Natural killer cell treated with Interleukin-12 subunit alpha and Interleukin-12 subunit beta and Interleukin-15 and Interleukin-18, amount 100 ng/mL, for 72 hours (primary cell): ENCODE results near the gene METTL21A. TPM values are rescaled to one million over a fixed set of nuclear protein-coding genes. Genes with fewer than 3 reads are reported as not detected.

Source experiments
- ATAC-seq, 2 donors: fragments of 150-1000 bp; cut with Tn5 transposase in 1 of 2; sonication (Bioruptor Pico), chemical (Tn5 transposase) in 1 of 2; 2 replicates each; pipeline ENCODE4 v1.10.0; 2021
- DNase-seq: peaks from one replicate; pipeline ENCODE4 v3.0.0; 2022; ENCODE audit warnings: low spot score
- H3K27ac Mint-ChIP-seq, 2 donors: 1 replicate in 1 of 2; 2 replicates in 1 of 2; pipeline ENCODE4 v1.8.0; 2022; ENCODE audit warnings: mixed read lengths in 2 of 2, mild to moderate bottlenecking in 1 of 2, moderate library complexity in 1 of 2
- H3K27me3 Mint-ChIP-seq, 2 donors: 1 replicate in 1 of 2; 2 replicates in 1 of 2; pipeline ENCODE4 v1.8.0; 2022; ENCODE audit warnings: mixed read lengths in 2 of 2
- H3K36me3 Mint-ChIP-seq: one replicate; pipeline ENCODE4 v1.8.0; 2022; ENCODE audit warnings: mixed read lengths
- H3K4me1 Mint-ChIP-seq, 2 donors: 1 replicate in 1 of 2; 2 replicates in 1 of 2; pipeline ENCODE4 v1.8.0; 2022; ENCODE audit warnings: low read depth in 2 of 2, mixed read lengths in 2 of 2, mild to moderate bottlenecking in 1 of 2
- H3K4me3 Mint-ChIP-seq: one replicate; pipeline ENCODE4 v1.8.0; 2022; ENCODE audit warnings: mixed read lengths
- H3K9me3 Mint-ChIP-seq: 2 replicates; pipeline ENCODE4 v1.8.0; 2022; ENCODE audit warnings: mixed read lengths
- total RNA-seq, 2 donors: library from RNA; stranded (reverse); gene quantifications; one replicate each; pipeline ENCODE4 v1.2.3, GENCODE V29; 2022

METTL21A gene
- total RNA-seq, 2 donors from 2014 or later = 9.7 to 23.4 TPM

DNA sequence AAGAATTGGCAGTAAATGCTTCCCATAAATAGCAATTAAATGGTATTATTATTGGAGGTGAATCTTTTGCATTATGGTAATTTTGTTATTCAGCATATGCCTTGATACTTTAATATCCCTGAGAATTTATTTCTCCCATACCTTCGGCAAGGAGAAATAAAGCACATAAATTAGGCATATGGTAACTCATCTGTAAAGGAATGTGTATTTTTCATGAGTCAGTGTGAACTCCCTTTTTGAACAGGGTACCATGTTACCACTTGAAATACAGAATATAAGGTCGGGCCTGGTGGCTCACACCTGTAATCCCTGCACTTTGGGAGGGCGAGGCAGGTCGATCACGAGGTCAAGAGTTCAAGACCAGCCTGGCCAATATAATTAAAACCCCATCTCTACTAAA is 18.4 kb downstream of the METTL21A start:
- no peaks in the 10 kb centered on the region for H3K9me3 Mint-ChIP-seq
- H3K4me1 Mint-ChIP-seq = peaks cover 6 to 17% of the 10 kb centered on the region in 2 donors
- H3K36me3 Mint-ChIP-seq = peaks cover 12% of the 10 kb centered on the region
- no peak overlapping the region for H3K4me3 Mint-ChIP-seq
- ATAC-seq (no peak), DNase-seq (no peak)
- H3K27ac Mint-ChIP-seq = no peak overlapping the region
- H3K27me3 Mint-ChIP-seq = no peaks in the 10 kb centered on the region

DNA sequence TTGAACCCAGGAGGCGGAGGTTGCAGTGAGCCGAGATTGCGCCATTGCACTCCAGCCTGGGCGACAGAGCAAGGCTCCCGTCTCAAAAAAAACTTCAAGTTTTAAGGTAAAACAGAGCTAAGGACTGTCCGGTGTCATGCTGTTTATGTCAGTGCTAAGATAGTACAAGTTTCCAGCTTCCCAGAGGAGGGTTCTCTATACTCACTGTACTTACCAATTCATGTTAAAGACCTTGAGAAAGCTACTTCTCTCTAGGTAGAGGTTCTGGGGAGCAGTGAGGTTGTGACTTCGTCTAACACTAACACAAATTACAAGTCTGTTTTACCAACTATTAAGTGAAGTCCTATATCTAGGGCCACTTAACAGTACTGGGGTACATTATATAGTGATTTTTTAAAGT is 18.8 kb downstream of the METTL21A start:
- DNase-seq (no peak), ATAC-seq (no peak)
- no peak overlapping the region for H3K4me3 Mint-ChIP-seq
- no peaks in the 10 kb centered on the region for H3K27me3 Mint-ChIP-seq
- no peak overlapping the region for H3K27ac Mint-ChIP-seq
- H3K36me3 Mint-ChIP-seq = peaks cover 12% of the 10 kb centered on the region
- no peaks in the 10 kb centered on the region for H3K9me3 Mint-ChIP-seq
- peaks cover 8 to 17% of the 10 kb centered on the region in 2 donors for H3K4me1 Mint-ChIP-seq

DNA sequence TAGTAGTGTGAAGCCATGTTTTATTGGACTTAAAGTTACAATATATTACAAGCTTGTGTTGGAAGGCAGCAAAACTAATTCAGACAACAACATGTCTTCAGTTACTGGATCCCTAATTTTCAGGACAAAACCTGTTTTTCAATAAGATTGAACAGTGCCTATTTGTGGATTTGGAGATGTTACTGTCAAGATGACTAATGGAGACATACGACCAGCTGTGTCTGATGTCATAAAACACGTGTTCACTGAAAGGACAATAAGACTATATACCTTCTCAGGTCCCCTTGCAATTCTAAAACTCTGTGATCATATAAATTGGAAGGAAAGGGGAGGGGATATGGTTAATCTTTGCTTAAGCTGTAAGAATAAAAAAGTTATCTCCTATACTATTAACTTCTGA is 21.7 kb downstream of the METTL21A start:
- H3K4me1 Mint-ChIP-seq = peaks cover 8 to 15% of the 10 kb centered on the region in 2 donors
- H3K9me3 Mint-ChIP-seq = no peaks in the 10 kb centered on the region
- H3K27ac Mint-ChIP-seq = peak overlapping the region in 1 of 2 donors; percentile 24
- no peak for ATAC-seq
- no peak overlapping the region for H3K4me3 Mint-ChIP-seq
- no peaks in the 10 kb centered on the region for H3K27me3 Mint-ChIP-seq
- H3K36me3 Mint-ChIP-seq = peaks cover 12% of the 10 kb centered on the region
- no peak for DNase-seq

DNA sequence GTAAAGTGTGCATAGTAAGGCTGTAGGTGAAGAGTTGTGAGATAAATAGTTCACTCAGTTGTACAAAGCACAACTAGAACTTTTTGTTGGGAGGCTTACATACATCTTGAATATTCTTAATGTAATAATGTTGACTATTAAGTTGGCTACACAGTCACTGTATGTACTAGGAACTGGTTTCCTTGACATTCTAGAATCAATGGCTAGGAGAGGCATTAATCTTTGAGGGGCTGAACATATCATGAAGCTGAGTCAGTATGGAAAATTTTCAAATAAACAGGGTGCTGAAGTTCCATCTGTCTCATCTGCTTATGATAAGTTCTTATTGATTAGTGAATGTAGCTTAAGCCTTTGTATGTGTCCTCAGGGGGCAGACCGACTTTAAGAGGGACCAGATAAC is 23.4 kb downstream of the METTL21A start:
- Mint-ChIP-seq H3K36me3 (peaks cover 6% of the 10 kb centered on the region), H3K4me3 (no peak overlapping the region), H3K9me3 (no peaks in the 10 kb centered on the region), H3K4me1 (peaks cover 8% of the 10 kb centered on the region in 2 donors), H3K27me3 (no peaks in the 10 kb centered on the region), H3K27ac (peak overlapping the region in 1 of 2 donors; percentile 26)
- ATAC-seq (no peak), DNase-seq (no peak)

DNA sequence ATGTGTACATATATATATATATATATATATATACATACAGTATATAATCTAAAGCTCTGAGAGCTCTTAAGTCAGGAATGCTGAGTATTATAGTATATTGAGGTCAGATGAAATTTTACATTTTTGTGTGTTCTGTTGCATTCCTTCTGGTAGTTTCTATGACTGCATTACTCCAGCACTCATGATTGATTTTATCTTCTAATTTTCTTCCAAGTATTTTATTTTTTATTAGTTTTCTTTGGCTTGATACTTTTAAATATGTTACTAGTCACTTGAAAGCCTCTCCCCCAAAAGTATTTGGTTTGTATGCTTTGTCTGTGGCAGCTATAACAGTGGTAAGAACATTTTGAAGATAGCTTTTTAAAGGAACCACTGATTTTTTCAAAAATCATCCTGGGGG is 25.0 kb downstream of the METTL21A start:
- no peak overlapping the region for H3K27ac Mint-ChIP-seq
- peaks cover 6% of the 10 kb centered on the region for H3K36me3 Mint-ChIP-seq
- no peak overlapping the region for H3K4me3 Mint-ChIP-seq
- no peaks in the 10 kb centered on the region for H3K27me3 Mint-ChIP-seq
- no peaks in the 10 kb centered on the region for H3K9me3 Mint-ChIP-seq
- peaks cover 8% of the 10 kb centered on the region in 2 donors for H3K4me1 Mint-ChIP-seq
- DNase-seq (no peak), ATAC-seq (no peak)

DNA sequence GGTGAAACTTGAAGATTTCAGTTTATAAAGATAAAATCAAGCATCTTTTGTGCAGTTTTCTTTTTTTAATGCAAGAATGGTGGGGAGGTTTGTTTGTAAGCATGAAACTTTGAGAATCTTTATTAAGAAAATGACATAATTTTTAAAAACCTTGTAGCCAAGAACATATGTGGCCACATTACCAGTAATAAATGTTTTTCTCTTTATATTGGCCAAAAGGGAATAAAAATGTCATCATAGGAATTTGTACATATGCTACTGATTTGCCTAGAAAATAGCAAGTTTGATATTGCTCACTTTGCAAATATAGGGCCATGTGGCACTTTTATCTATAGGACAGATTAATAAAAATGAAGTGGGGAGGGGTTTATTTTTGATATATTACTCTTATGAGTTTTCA is 25.6 kb downstream of the METTL21A start:
- Mint-ChIP-seq H3K36me3 (peaks cover 5% of the 10 kb centered on the region), H3K4me1 (peaks cover 2 to 7% of the 10 kb centered on the region in 2 donors), H3K9me3 (no peaks in the 10 kb centered on the region), H3K4me3 (no peak overlapping the region), H3K27ac (peak overlapping the region in 1 of 2 donors; percentile 18), H3K27me3 (no peaks in the 10 kb centered on the region)
- ATAC-seq (no peak), DNase-seq (no peak)

DNA sequence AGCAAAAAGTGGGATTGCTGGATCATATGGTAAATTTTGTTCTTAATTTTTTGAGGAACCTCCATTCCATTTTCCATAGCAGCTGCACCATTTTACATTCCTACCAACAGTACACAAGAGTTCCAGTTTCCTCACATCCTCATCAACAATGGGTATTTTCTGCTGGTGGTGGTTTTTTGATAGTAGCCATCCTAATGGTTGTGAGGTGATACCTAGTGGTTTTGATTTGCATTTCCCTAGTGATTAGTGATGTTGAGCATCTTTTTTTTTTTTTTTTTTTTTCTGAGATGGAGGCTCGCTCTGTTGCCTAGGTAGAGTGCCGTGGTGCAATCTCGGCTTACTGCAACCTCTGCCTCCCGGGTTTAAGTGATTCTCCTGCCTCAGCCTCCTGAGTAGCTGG is 30.5 kb downstream of the METTL21A start:
- DNase-seq (no peak), ATAC-seq (no peak)
- H3K27me3 Mint-ChIP-seq = no peaks in the 10 kb centered on the region
- H3K9me3 Mint-ChIP-seq = no peaks in the 10 kb centered on the region
- peak overlapping the region in 1 of 2 donors; percentile 25 for H3K27ac Mint-ChIP-seq
- H3K4me1 Mint-ChIP-seq = peaks cover 0 to 9% of the 10 kb centered on the region in 2 donors
- H3K4me3 Mint-ChIP-seq = no peak overlapping the region
- peaks cover 29% of the 10 kb centered on the region for H3K36me3 Mint-ChIP-seq

DNA sequence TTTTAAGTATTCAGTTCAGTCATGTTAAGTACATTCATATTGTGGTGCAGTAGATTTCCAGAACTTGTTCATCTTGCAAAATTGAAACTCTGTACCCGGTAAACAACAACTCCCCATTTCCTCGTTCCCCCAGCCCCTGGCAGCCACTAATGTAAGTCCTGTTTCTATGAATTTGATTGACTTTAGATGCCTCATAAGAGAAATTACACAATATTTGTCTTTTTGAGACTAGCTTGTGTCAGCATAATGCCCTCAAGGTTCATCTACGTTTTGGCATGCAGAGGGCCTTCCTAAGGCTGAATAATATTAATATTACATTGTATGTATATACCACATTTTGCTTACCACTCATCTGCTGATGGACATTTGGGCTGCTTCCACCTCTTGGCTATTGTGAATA is 30.9 kb downstream of the METTL21A start:
- peaks cover 33% of the 10 kb centered on the region for H3K36me3 Mint-ChIP-seq
- peak overlapping the region in 1 of 2 donors; percentile 25 for H3K27ac Mint-ChIP-seq

DNA sequence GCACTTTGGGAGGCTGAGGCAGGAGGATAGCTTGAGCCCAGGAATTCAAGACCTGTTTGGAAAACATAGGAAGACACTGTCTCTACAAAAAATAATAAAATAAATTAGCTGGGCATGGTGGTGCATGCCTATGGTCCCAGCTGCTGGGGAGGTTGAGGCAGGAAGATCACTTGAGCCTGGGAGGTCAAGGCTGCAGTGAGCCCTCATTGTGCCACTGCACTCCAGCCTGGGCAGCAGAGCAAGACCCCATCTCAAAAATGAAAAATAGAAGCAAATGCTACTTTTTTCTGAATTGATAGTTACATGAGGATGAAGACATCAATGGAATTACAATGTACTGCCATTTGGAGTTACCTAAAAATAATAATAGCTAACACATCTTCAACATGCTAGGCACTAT is 31.9 kb downstream of the METTL21A start:
- DNase-seq = no peak
- Mint-ChIP-seq H3K36me3 (peaks cover 35% of the 10 kb centered on the region), H3K27ac (no peak overlapping the region), H3K27me3 (no peaks in the 10 kb centered on the region), H3K4me1 (peaks cover 9 to 17% of the 10 kb centered on the region in 2 donors), H3K9me3 (no peaks in the 10 kb centered on the region), H3K4me3 (no peak overlapping the region)
- no peak for ATAC-seq

More for the DNA sequence above, 30.9 kb downstream of the METTL21A start:
- DNase-seq (no peak), ATAC-seq (no peak)
- Mint-ChIP-seq H3K27me3 (no peaks in the 10 kb centered on the region), H3K9me3 (no peaks in the 10 kb centered on the region), H3K4me1 (peaks cover 3 to 12% of the 10 kb centered on the region in 2 donors), H3K4me3 (no peak overlapping the region)

DNA sequence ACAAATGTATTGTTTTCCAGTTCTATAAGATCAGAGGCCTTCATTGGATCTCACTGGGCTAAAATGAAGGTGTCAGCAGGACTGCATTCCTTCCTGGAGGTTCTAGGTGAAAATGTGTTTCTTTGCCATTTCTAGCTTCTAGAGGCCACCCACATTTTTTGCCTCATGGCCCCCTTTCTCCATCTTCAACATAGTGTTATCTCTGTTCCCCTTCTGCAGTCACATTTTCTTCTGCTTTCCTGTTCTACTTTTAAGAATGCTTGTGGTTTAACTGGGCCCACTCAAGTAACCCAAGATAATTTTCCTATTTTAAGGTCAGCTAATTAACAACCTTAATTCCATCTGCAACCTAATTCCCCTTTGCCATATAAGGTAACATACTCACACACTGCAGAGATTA is 36.1 kb downstream of the METTL21A start:
- Mint-ChIP-seq H3K27ac (no peak overlapping the region), H3K4me1 (peaks cover 14 to 22% of the 10 kb centered on the region in 2 donors), H3K36me3 (peaks cover 54% of the 10 kb centered on the region), H3K27me3 (no peaks in the 10 kb centered on the region), H3K4me3 (no peak overlapping the region), H3K9me3 (no peaks in the 10 kb centered on the region)
- no peak for ATAC-seq
- DNase-seq = no peak

DNA sequence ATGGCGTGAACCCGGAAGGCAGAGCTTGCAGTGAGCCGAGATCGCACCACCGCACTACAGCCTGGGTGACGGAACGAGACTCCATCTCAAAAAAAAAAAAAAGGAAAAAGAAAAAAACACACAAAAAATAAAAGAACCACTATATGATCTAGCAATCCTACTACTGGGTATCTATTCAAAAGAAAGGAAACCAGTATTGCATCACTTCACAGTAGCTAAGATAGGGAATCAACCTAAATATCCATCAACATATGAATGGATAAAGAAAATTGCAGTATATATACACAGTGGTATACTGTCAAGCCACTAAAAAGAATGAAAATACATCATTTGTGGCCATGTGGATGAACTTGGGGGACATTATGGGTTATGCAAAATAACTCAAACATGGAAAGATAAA is 37.9 kb downstream of the METTL21A start:
- Mint-ChIP-seq H3K9me3 (no peaks in the 10 kb centered on the region), H3K27ac (peak overlapping the region in 1 of 2 donors; percentile 26), H3K27me3 (no peaks in the 10 kb centered on the region), H3K4me3 (no peak overlapping the region), H3K4me1 (peaks cover 14 to 19% of the 10 kb centered on the region in 2 donors), H3K36me3 (peaks cover 50% of the 10 kb centered on the region)
- no peak for DNase-seq
- ATAC-seq = no peak

DNA sequence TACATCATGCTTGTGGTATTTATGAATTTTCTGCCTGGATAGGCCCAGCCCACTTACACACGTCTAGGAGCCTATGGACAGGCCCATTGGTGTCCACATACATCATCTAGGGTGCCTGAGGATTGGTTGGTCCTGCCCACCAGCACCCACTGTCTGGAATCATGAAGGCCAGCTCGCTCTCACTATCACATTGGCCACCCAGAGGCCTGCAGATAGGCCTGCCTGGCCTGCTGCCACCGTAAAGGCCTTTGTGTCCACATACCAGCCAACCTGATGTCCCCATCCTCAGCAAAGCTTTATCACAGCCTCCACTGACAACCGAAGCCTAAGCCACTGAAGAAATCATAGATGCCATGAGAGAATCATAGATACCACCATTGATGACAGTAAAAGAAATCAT is 40.2 kb downstream of the METTL21A start:
- peaks cover 50% of the 10 kb centered on the region for H3K36me3 Mint-ChIP-seq
- H3K9me3 Mint-ChIP-seq = no peaks in the 10 kb centered on the region
- DNase-seq = no peak
- H3K27ac Mint-ChIP-seq = peak overlapping the region in 1 of 2 donors; percentile 31
- ATAC-seq = no peak
- H3K4me3 Mint-ChIP-seq = no peak overlapping the region
- H3K27me3 Mint-ChIP-seq = no peaks in the 10 kb centered on the region
- H3K4me1 Mint-ChIP-seq = peaks cover 19 to 24% of the 10 kb centered on the region in 2 donors

DNA sequence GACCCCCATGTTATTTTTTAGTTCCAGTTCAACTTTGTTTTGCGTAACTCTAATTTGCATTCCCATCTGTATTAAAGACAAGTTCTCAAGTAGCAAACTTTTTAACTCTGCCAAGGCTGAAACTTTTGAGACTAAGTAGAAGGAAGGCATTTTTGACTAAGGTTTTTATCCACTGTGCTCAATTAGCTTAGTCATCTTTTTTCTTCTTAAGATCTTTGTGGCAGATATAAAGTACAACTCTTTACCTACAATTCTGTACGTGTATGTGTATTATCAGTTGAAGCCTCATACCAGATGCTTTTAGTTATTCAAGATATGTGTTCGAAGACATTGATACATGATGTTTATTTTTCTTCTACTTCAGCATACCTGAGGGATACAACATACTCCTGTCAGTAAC is 53.8 kb downstream of the METTL21A start:
- Mint-ChIP-seq H3K4me3 (no peak overlapping the region), H3K4me1 (peaks cover 0 to 7% of the 10 kb centered on the region in 2 donors), H3K27ac (no peak overlapping the region), H3K9me3 (no peaks in the 10 kb centered on the region), H3K27me3 (no peaks in the 10 kb centered on the region), H3K36me3 (peaks cover 27% of the 10 kb centered on the region)
- ATAC-seq (no peak), DNase-seq (no peak)

DNA sequence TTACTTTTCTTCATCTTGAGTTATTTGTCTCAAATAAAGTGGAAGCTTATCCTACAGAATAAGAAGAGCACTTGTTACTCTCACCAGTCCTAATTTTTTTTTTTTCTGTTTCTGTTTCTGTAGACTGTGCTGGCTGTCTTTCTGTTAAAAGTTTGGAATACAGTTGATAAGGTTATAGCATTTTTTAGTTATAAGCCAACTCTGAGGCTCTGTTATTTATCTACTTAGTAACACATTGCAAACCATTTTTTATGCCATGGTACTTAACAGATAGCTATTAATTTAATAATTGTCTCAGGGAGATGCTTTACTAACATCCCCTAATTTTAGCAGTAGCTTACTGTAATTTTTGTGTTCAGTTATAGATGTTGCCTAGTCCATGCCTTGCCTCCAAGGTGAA is 57.5 kb downstream of the METTL21A start:
- DNase-seq = no peak
- no peaks in the 10 kb centered on the region for H3K9me3 Mint-ChIP-seq
- no peak overlapping the region for H3K4me3 Mint-ChIP-seq
- peaks cover 7 to 12% of the 10 kb centered on the region in 2 donors for H3K4me1 Mint-ChIP-seq
- peaks cover 27% of the 10 kb centered on the region for H3K36me3 Mint-ChIP-seq
- no peak overlapping the region for H3K27ac Mint-ChIP-seq
- no peak for ATAC-seq
- H3K27me3 Mint-ChIP-seq = no peaks in the 10 kb centered on the region
